ENCODE measurements around the gene COTL1. TPM values are rescaled to one million over a fixed set of nuclear protein-coding genes. Genes with fewer than 3 reads are reported as not detected.

COTL1 gene
- total RNA-seq, 1 donor from 2014 or later: 359 TPM

GRCh38 chr16:84563064-84563715 lies 54.7 kb downstream of the COTL1 start:
- H3K27ac Mint-ChIP-seq (ENCODE audit: unreplicated experiment): no peak overlapping the region
- no peak overlapping the region for H3K4me2 ChIP-seq (ENCODE audit: low read length)

DNA sequence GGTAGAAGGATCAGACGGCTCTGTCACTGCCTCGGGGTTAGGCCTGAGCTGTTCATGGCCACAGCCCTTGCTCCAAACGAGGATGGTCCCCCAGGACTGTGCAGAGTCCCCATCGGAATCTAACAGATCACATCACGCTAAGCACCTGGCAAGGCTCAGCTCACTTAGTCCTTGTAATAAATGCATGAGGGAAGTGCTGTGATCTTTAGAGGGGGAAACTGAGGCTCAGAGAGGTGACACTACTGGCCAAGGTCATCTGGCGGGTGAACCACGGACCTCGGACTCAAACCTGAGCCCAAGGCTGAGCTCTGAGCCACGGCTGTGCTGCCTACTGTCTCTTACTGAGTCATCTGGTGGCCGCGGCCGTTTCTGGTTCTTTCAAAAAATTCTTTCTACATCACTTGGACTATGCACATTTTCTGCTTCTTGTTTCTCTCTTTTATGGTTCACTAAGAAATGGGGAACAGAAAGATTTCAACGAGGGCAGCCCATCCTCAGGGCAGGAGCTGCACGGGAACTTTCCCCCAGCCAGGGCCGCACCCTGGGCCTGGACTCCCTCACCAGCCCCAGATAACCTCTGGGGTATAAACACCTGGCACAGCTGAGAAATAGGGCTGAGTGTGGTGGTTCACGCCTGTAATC lies 55.6 kb downstream of the COTL1 start:
- Histone ChIP-seq H3K9ac (ENCODE audit: low read length) (no peak overlapping the region), H4K20me1 (ENCODE audit: insufficient read depth, low read length) (peaks cover 28% of the 10 kb centered on the region), H3K27ac (ENCODE audit: low read depth, low read length) (no peak overlapping the region), H3K4me2 (ENCODE audit: low read length) (no peak overlapping the region), H3K9me3 (ENCODE audit: insufficient read depth, low read depth, low read length) (no peaks in the 10 kb centered on the region), H3K27me3 (ENCODE audit: insufficient read depth, low read length) (no peaks in the 10 kb centered on the region), H3K79me2 (ENCODE audit: insufficient read depth, low read length) (peaks cover 5% of the 10 kb centered on the region), H3K4me3 (ENCODE audit: insufficient read depth, low read depth, low read length) (no peak overlapping the region), H2AFZ (ENCODE audit: low read depth, low read length) (no peak overlapping the region), H3K36me3 (ENCODE audit: insufficient read depth, low read length) (peaks cover 18% of the 10 kb centered on the region), H3K4me1 (ENCODE audit: insufficient read depth, low read length) (peaks cover 5% of the 10 kb centered on the region)
- peaks cover 2% of the 10 kb centered on the region for H3K9me3 Mint-ChIP-seq (ENCODE audit: unreplicated experiment)
- FAIRE-seq: no peak
- no peaks in the 10 kb centered on the region for H3K27me3 Mint-ChIP-seq (ENCODE audit: low read depth, unreplicated experiment)
- DNase-seq (ENCODE audit: low read depth): no peak
- no peak overlapping the region for H3K27ac Mint-ChIP-seq (ENCODE audit: unreplicated experiment)
- no peak for TF ChIP-seq EZH2 (IDR thresholded peaks at IDR 0.05; ENCODE audit: insufficient read depth, low read length)
- peaks cover 11% of the 10 kb centered on the region for H3K4me1 Mint-ChIP-seq (ENCODE audit: low read depth, unreplicated experiment)
- no peak overlapping the region for H3K4me3 Mint-ChIP-seq (ENCODE audit: unreplicated experiment)
- H3K36me3 Mint-ChIP-seq (ENCODE audit: low read depth, unreplicated experiment): peaks cover 38% of the 10 kb centered on the region

More at GRCh38 chr16:84563064-84563715, 54.7 kb downstream of the COTL1 start:
- no peak overlapping the region for H3K9ac ChIP-seq (ENCODE audit: low read length)
- no peak for FAIRE-seq
- no peaks in the 10 kb centered on the region for H3K4me1 ChIP-seq (ENCODE audit: insufficient read depth, low read length)
- H3K4me3 Mint-ChIP-seq (ENCODE audit: unreplicated experiment): no peak overlapping the region
- peaks cover 2% of the 10 kb centered on the region for H3K9me3 Mint-ChIP-seq (ENCODE audit: unreplicated experiment)
- H3K27ac ChIP-seq (ENCODE audit: low read depth, low read length): no peak overlapping the region
- H3K36me3 ChIP-seq (ENCODE audit: insufficient read depth, low read length): peaks cover 18% of the 10 kb centered on the region
- H3K79me2 ChIP-seq (ENCODE audit: insufficient read depth, low read length): peaks cover 14% of the 10 kb centered on the region
- TF ChIP-seq, protein P1, sequence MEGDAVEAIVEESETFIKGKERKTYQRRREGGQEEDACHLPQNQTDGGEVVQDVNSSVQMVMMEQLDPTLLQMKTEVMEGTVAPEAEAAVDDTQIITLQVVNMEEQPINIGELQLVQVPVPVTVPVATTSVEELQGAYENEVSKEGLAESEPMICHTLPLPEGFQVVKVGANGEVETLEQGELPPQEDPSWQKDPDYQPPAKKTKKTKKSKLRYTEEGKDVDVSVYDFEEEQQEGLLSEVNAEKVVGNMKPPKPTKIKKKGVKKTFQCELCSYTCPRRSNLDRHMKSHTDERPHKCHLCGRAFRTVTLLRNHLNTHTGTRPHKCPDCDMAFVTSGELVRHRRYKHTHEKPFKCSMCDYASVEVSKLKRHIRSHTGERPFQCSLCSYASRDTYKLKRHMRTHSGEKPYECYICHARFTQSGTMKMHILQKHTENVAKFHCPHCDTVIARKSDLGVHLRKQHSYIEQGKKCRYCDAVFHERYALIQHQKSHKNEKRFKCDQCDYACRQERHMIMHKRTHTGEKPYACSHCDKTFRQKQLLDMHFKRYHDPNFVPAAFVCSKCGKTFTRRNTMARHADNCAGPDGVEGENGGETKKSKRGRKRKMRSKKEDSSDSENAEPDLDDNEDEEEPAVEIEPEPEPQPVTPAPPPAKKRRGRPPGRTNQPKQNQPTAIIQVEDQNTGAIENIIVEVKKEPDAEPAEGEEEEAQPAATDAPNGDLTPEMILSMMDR (IDR thresholded peaks at IDR 0.05; ENCODE audit: insufficient read depth, low read depth, low read length): no peak
- TF ChIP-seq EZH2 (IDR thresholded peaks at IDR 0.05; ENCODE audit: insufficient read depth, low read length): no peak
- no peak overlapping the region for H2AFZ ChIP-seq (ENCODE audit: low read depth, low read length)
- H4K20me1 ChIP-seq (ENCODE audit: insufficient read depth, low read length): peaks cover 37% of the 10 kb centered on the region
- peaks cover 44% of the 10 kb centered on the region for H3K36me3 Mint-ChIP-seq (ENCODE audit: low read depth, unreplicated experiment)
- no peaks in the 10 kb centered on the region for H3K27me3 Mint-ChIP-seq (ENCODE audit: low read depth, unreplicated experiment)
- peaks cover 13% of the 10 kb centered on the region for H3K4me1 Mint-ChIP-seq (ENCODE audit: low read depth, unreplicated experiment)
- H3K27me3 ChIP-seq (ENCODE audit: insufficient read depth, low read length): no peaks in the 10 kb centered on the region
- H3K9me3 ChIP-seq (ENCODE audit: insufficient read depth, low read depth, low read length): no peaks in the 10 kb centered on the region
- no peak for DNase-seq (ENCODE audit: low read depth)
- no peak overlapping the region for H3K4me3 ChIP-seq (ENCODE audit: insufficient read depth, low read depth, low read length)

DNA sequence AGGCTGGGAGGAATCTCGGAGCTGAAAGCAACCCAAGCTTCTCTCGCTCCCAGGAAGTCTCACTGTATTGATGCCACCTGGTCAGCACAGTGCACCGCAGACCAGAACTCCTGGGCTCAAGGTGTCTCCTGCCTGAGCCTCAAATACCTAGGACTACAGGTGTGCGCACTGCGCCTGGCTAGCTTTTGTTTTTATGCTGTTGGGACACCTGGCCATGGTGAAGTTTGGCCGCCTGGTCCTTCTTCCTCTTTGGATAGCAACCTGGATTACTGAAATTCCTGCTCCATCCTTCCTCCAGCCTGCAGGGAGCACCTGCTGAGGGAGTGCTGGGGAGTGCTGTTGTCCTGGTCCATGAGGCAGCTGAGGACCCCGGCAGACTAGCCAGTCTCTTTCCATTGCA lies 56.6 kb downstream of the COTL1 start:
- Mint-ChIP-seq H3K9me3 (ENCODE audit: unreplicated experiment) (peaks cover 2% of the 10 kb centered on the region), H3K36me3 (ENCODE audit: low read depth, unreplicated experiment) (peaks cover 28% of the 10 kb centered on the region), H3K4me3 (ENCODE audit: unreplicated experiment) (no peak overlapping the region), H3K27me3 (ENCODE audit: low read depth, unreplicated experiment) (no peaks in the 10 kb centered on the region), H3K27ac (ENCODE audit: unreplicated experiment) (no peak overlapping the region), H3K4me1 (ENCODE audit: low read depth, unreplicated experiment) (peaks cover 6% of the 10 kb centered on the region)
- no peak for DNase-seq (ENCODE audit: low read depth)
- no peak overlapping the region for H3K4me2 ChIP-seq (ENCODE audit: low read length)
- TF ChIP-seq, protein P1 (IDR thresholded peaks at IDR 0.05; ENCODE audit: insufficient read depth, low read depth, low read length): no peak
- no peak for TF ChIP-seq EZH2 (IDR thresholded peaks at IDR 0.05; ENCODE audit: insufficient read depth, low read length)
- peaks cover 22% of the 10 kb centered on the region for H4K20me1 ChIP-seq (ENCODE audit: insufficient read depth, low read length)
- no peaks in the 10 kb centered on the region for H3K79me2 ChIP-seq (ENCODE audit: insufficient read depth, low read length)
- peaks cover 14% of the 10 kb centered on the region for H3K36me3 ChIP-seq (ENCODE audit: insufficient read depth, low read length)
- peaks cover 5% of the 10 kb centered on the region for H3K4me1 ChIP-seq (ENCODE audit: insufficient read depth, low read length)
- H2AFZ ChIP-seq (ENCODE audit: low read depth, low read length): no peak overlapping the region
- H3K27ac ChIP-seq (ENCODE audit: low read depth, low read length): no peak overlapping the region
- FAIRE-seq: no peak
- H3K9me3 ChIP-seq (ENCODE audit: insufficient read depth, low read depth, low read length): no peaks in the 10 kb centered on the region
- H3K27me3 ChIP-seq (ENCODE audit: insufficient read depth, low read length): no peaks in the 10 kb centered on the region
- no peak overlapping the region for H3K9ac ChIP-seq (ENCODE audit: low read length)
- H3K4me3 ChIP-seq (ENCODE audit: insufficient read depth, low read depth, low read length): no peak overlapping the region

Measured in astrocyte (in vitro differentiated cells and primary cell).